ENCODE measurements around the gene IGSF21. TPM values are rescaled to one million over a fixed set of nuclear protein-coding genes. Genes with fewer than 3 reads are reported as not detected.
A peak's percentile ranks its signal among the peaks of the same experiment; 100 is the strongest.

IGSF21 gene
- total RNA-seq, 2 experiments from 2014 or later: not detected

DNA sequence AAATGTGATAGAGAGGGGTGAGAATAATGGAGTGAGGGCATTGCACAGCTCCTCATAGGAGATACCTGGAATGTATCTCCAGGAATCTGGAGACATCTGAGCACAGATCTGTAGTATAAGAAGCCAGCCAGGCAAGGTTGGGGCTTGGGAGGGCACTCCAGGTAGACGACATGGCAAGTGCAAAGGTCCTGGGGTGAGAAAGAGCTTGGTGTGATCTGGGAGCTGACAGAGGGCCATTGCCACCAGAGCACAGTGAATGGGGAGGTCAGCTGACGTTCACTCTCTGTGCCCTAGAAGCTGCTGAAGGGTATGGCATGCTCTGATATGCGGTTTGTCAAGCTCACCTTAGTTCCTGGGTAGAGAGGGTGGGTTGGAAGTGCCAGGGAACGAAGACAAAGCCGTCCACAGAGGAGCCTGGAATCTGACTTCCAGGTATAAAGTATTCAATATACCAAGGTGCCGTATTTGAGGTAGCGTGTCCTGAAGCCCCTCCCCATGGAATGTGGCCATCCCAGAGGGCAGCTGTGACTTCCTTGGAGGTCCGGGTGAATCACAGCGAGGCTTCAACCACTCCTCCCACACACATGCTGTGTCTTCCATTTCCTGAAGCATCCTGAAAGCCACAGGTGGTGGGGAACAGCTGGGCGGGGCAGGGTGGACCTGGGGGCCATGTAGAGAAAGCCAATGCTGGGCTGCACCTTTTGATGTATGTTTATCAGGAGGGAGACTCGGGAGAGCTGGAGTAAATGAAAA, 190.5 kb downstream of the IGSF21 start:
- ChIA-PET CTCF (no interaction called here), POLR2A (no interaction called here)
- intact Hi-C loops (cut with DNase I, micrococcal nuclease): no loop called here
- Histone ChIP-seq H3K4me1 (ENCODE audit: insufficient read depth, low read length) (no peaks in the 10 kb centered on the region), H3K36me3 (ENCODE audit: insufficient read depth, low read length) (no peaks in the 10 kb centered on the region), H3K27ac (ENCODE audit: low read depth in 1 of 2, low read length in 2 of 2) (no peak overlapping the region), H3K27me3 (ENCODE audit: control insufficient read depth in 1 of 2, insufficient read depth in 2 of 2, low read length in 2 of 2) (peaks cover 8 to 21% of the 10 kb centered on the region in 2 experiments), H3K9me3 (ENCODE audit: control insufficient read depth in 1 of 2, insufficient read depth in 1 of 2, low read length in 2 of 2) (peaks cover 0 to 8% of the 10 kb centered on the region in 2 experiments), H3K4me3 (ENCODE audit: low read length) (no peak overlapping the region)
- Mint-ChIP-seq H3K27me3 (peaks cover 55% of the 10 kb centered on the region), H3K27ac (no peak overlapping the region), H3K4me3 (no peak overlapping the region), H3K36me3 (ENCODE audit: low read depth) (no peaks in the 10 kb centered on the region), H3K4me1 (ENCODE audit: low read depth) (no peaks in the 10 kb centered on the region), H3K9me3 (no peaks in the 10 kb centered on the region)
- no peak for DNase-seq
- no peak for ATAC-seq (ENCODE audit: poor library complexity)
- TF ChIP-seq, protein P1, sequence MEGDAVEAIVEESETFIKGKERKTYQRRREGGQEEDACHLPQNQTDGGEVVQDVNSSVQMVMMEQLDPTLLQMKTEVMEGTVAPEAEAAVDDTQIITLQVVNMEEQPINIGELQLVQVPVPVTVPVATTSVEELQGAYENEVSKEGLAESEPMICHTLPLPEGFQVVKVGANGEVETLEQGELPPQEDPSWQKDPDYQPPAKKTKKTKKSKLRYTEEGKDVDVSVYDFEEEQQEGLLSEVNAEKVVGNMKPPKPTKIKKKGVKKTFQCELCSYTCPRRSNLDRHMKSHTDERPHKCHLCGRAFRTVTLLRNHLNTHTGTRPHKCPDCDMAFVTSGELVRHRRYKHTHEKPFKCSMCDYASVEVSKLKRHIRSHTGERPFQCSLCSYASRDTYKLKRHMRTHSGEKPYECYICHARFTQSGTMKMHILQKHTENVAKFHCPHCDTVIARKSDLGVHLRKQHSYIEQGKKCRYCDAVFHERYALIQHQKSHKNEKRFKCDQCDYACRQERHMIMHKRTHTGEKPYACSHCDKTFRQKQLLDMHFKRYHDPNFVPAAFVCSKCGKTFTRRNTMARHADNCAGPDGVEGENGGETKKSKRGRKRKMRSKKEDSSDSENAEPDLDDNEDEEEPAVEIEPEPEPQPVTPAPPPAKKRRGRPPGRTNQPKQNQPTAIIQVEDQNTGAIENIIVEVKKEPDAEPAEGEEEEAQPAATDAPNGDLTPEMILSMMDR (IDR thresholded peaks at IDR 0.05): no peak

DNA sequence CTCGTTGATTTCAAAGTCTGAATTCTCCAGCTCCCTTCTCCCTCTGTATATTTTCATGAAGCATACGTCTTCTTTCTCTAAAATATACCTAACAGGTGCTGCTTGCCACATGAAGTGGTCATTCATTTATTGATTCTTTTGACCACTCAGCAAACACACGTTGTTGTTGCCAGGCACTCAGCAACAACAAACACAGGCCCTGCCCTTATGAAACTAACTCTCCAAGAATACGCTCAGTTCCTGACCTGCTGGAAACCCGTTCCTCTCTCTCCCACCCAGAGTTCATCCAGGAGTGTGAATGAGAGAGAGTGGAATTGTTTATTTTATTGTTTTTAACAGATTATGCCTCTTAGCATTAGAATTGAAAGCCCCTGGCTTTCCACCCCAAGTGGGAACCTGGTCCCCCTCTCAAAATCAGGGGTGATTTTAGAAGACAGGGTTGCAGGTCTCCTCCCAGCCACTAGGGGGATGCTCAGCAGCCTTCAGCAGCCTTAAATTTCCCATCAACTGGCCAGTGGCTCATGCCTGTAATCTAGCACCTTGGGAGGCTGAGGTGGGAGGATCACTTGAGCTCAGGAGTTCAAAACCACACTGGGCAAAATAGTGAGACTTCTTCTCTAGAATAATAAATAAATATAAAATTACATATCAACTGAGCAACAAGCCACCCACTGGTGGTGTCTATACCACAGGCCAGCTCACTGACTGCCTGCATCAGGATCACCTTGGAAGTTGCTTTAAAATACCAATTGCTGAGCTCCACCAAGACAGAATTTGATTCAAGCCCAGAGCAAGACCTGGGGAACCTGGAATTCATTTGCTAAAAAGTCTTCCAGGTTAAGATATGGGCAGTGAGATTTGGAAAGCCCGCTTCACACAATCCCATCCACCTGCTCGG, 192.1 kb downstream of the IGSF21 start:
- Mint-ChIP-seq H3K27ac (no peak overlapping the region), H3K27me3 (peaks cover 39% of the 10 kb centered on the region), H3K36me3 (ENCODE audit: low read depth) (no peaks in the 10 kb centered on the region), H3K9me3 (no peaks in the 10 kb centered on the region), H3K4me3 (no peak overlapping the region), H3K4me1 (ENCODE audit: low read depth) (no peaks in the 10 kb centered on the region)
- TF ChIP-seq, protein P1 (IDR thresholded peaks at IDR 0.05): peak; percentile 73
- Histone ChIP-seq H3K36me3 (ENCODE audit: insufficient read depth, low read length) (no peaks in the 10 kb centered on the region), H3K4me1 (ENCODE audit: insufficient read depth, low read length) (no peaks in the 10 kb centered on the region), H3K9me3 (ENCODE audit: control insufficient read depth in 1 of 2, insufficient read depth in 1 of 2, low read length in 2 of 2) (peaks cover 0 to 8% of the 10 kb centered on the region in 2 experiments), H3K27ac (ENCODE audit: low read depth in 1 of 2, low read length in 2 of 2) (no peak overlapping the region), H3K27me3 (ENCODE audit: control insufficient read depth in 1 of 2, insufficient read depth in 2 of 2, low read length in 2 of 2) (peaks cover 5 to 24% of the 10 kb centered on the region in 2 experiments), H3K4me3 (ENCODE audit: low read length) (no peak overlapping the region)
- ATAC-seq (ENCODE audit: poor library complexity) (no peak), DNase-seq (peak in 4 of 14 experiments; percentile 8 to 24 (median 16))
- intact Hi-C loops (cut with DNase I, micrococcal nuclease): loop anchor here in 1 of 2 experiments (5.0 kb wide), 1 partner anchor 637 kb away; no protein-coding TSS in a partner anchor
- CTCF ChIA-PET: no interaction called here
- POLR2A ChIA-PET: no interaction called here

DNA sequence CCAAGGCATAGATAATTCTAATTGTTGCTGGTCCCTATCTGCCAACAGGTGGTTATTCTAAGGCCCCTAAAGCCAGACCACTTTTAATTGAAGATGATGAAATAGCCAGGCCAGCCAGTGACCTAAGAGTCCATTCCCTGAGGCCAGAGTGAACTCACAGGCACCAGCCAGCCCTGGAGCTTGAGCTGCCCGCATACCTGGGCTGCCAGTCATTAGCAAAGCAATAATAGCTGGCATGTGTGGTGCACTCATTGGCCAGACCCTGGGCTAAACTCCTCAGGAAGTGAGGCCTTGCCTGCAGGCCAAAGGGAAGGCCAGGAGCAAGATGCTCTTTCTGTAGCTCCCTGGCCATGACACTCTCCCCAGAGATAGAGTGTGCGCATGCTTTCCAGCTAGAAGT, 192.8 kb downstream of the IGSF21 start:
- peaks cover 0 to 5% of the 10 kb centered on the region in 2 experiments for H3K9me3 ChIP-seq (ENCODE audit: control insufficient read depth in 1 of 2, insufficient read depth in 1 of 2, low read length in 2 of 2)
- no peak overlapping the region for H3K4me3 ChIP-seq (ENCODE audit: low read length)
- no peak overlapping the region for H3K27ac ChIP-seq (ENCODE audit: low read depth in 1 of 2, low read length in 2 of 2)
- ChIA-PET POLR2A (no interaction called here), CTCF (no interaction called here)
- DNase-seq: no peak
- peaks cover 2 to 17% of the 10 kb centered on the region in 2 experiments for H3K27me3 ChIP-seq (ENCODE audit: control insufficient read depth in 1 of 2, insufficient read depth in 2 of 2, low read length in 2 of 2)
- H3K4me1 ChIP-seq (ENCODE audit: insufficient read depth, low read length): no peaks in the 10 kb centered on the region
- no peak overlapping the region for H3K27ac Mint-ChIP-seq
- no peak for ATAC-seq (ENCODE audit: poor library complexity)
- H3K36me3 ChIP-seq (ENCODE audit: insufficient read depth, low read length): no peaks in the 10 kb centered on the region
- peaks cover 35% of the 10 kb centered on the region for H3K27me3 Mint-ChIP-seq
- no peaks in the 10 kb centered on the region for H3K4me1 Mint-ChIP-seq (ENCODE audit: low read depth)
- no peaks in the 10 kb centered on the region for H3K9me3 Mint-ChIP-seq
- intact Hi-C loops (cut with DNase I, micrococcal nuclease): loop anchor here in 1 of 2 experiments (5.0 kb wide), 1 partner anchor 638 kb away; no protein-coding TSS in a partner anchor
- H3K36me3 Mint-ChIP-seq (ENCODE audit: low read depth): no peaks in the 10 kb centered on the region
- TF ChIP-seq, protein P1 (IDR thresholded peaks at IDR 0.05): no peak
- H3K4me3 Mint-ChIP-seq: no peak overlapping the region

Measured in CD4-positive, alpha-beta T cell (primary cell).